H9 (cell line): Measurements from ENCODE around the gene RPL37A. TPM values are rescaled to one million over a fixed set of nuclear protein-coding genes. Genes with fewer than 3 reads are reported as not detected.

Experiments used
- DNase-seq: peaks from one replicate; pipeline ENCODE4 v3.0.0-alpha.2; 2017
- H2AFZ ChIP-seq: one replicate; pipeline ENCODE4 v1.6.1; 2013; ENCODE audit warnings: mild to moderate bottlenecking, low read length, control low read depth, moderate library complexity
- H2AK5ac ChIP-seq: 2 replicates; pipeline ENCODE4 v1.6.1; 2013; ENCODE audit warnings: low read length, control low read depth, mixed read lengths; ENCODE audit not compliant: insufficient read length
- H2BK120ac ChIP-seq: one replicate; pipeline ENCODE4 v1.6.1; 2013; ENCODE audit warnings: low read depth, mild to moderate bottlenecking, low read length, control low read depth, inconsistent platforms; ENCODE audit not compliant: poor library complexity, severe bottlenecking
- H2BK12ac ChIP-seq: 2 replicates; pipeline ENCODE4 v1.6.1; 2013; ENCODE audit warnings: low read length, control low read depth, mixed read lengths, low read depth; ENCODE audit not compliant: insufficient read length
- H2BK15ac ChIP-seq: 2 replicates; pipeline ENCODE4 v1.6.1; 2013; ENCODE audit warnings: low read depth, low read length, control low read depth
- H2BK20ac ChIP-seq: one replicate; pipeline ENCODE4 v1.6.1; 2013; ENCODE audit warnings: low read depth, mild to moderate bottlenecking, low read length, control low read depth, inconsistent platforms; ENCODE audit not compliant: poor library complexity, severe bottlenecking
- H2BK5ac ChIP-seq: 2 replicates; pipeline ENCODE4 v1.6.1; 2013; ENCODE audit warnings: low read length, control low read depth, mixed read lengths; ENCODE audit not compliant: insufficient read length
- H3K14ac ChIP-seq: 2 replicates; pipeline ENCODE4 v1.6.1; 2013; ENCODE audit warnings: low read length, control low read depth; ENCODE audit not compliant: insufficient read depth
- H3K18ac ChIP-seq: 2 replicates; pipeline ENCODE4 v1.6.1; 2013; ENCODE audit warnings: low read depth, mild to moderate bottlenecking, mixed read lengths, low read length, control low read depth; ENCODE audit not compliant: insufficient read length
- H3K23ac ChIP-seq: 2 replicates; pipeline ENCODE4 v1.6.1; 2013; ENCODE audit warnings: low read length, control low read depth, mixed read lengths, low read depth; ENCODE audit not compliant: insufficient read length
- H3K23me2 ChIP-seq: 2 replicates; pipeline ENCODE4 v1.6.1; 2013; ENCODE audit warnings: low read depth, mild to moderate bottlenecking, mixed read lengths, low read length, control low read depth; ENCODE audit not compliant: insufficient read length, poor library complexity, severe bottlenecking
- H3K27ac ChIP-seq: 2 replicates; pipeline ENCODE4 v1.5.1; 2013; ENCODE audit warnings: low read length, control low read depth, mixed read lengths, low read depth; ENCODE audit not compliant: insufficient read length
- H3K27me3 ChIP-seq: 2 replicates; pipeline ENCODE4 v1.6.1; 2013; ENCODE audit warnings: low read length, control low read depth, inconsistent platforms; ENCODE audit not compliant: insufficient read depth
- H3K4ac ChIP-seq: 2 replicates; pipeline ENCODE4 v1.6.1; 2013; ENCODE audit warnings: low read depth, mild to moderate bottlenecking, control low read depth, inconsistent platforms, low read length, moderate library complexity
- H3K4me1 ChIP-seq: 2 replicates; pipeline ENCODE4 v1.6.1; 2013; ENCODE audit warnings: low read length, control low read depth, inconsistent platforms; ENCODE audit not compliant: insufficient read depth
- H3K4me2 ChIP-seq: 2 replicates; pipeline ENCODE4 v1.6.1; 2013; ENCODE audit warnings: low read length, control low read depth, mixed read lengths; ENCODE audit not compliant: insufficient read length, insufficient read depth
- H3K56ac ChIP-seq: 2 replicates; pipeline ENCODE4 v1.6.1; 2013; ENCODE audit warnings: low read depth, mild to moderate bottlenecking, mixed read lengths, low read length, control low read depth; ENCODE audit not compliant: insufficient read length
- H3K79me1 ChIP-seq: 2 replicates; pipeline ENCODE4 v1.6.1; 2013; ENCODE audit warnings: low read depth, mild to moderate bottlenecking, moderate library complexity, low read length, control low read depth, inconsistent platforms; ENCODE audit not compliant: insufficient read depth, poor library complexity, severe bottlenecking
- H3K79me2 ChIP-seq: 2 replicates; pipeline ENCODE4 v1.6.1; 2013; ENCODE audit warnings: low read length, control low read depth, inconsistent platforms; ENCODE audit not compliant: insufficient read depth
- H3K9ac ChIP-seq: 2 replicates; pipeline ENCODE4 v1.6.1; 2013; ENCODE audit warnings: low read length, control low read depth, mixed read lengths; ENCODE audit not compliant: insufficient read length; ENCODE audit errors: extremely low read depth
- H3K9me3 ChIP-seq: one replicate; pipeline ENCODE4 v1.6.1; 2013; ENCODE audit warnings: low read depth, low read length, inconsistent platforms; ENCODE audit not compliant: control insufficient read depth
- H3T11ph ChIP-seq: one replicate; pipeline ENCODE4 v1.6.1; 2013; ENCODE audit warnings: mild to moderate bottlenecking, low read length, control low read depth, inconsistent platforms
- H4K20me1 ChIP-seq: one replicate; pipeline ENCODE4 v1.6.1; 2013; ENCODE audit not compliant: control insufficient read depth, insufficient read length, insufficient read depth
- H4K5ac ChIP-seq: 2 replicates; pipeline ENCODE4 v1.6.1; 2013; ENCODE audit warnings: low read depth, mild to moderate bottlenecking, mixed read lengths, low read length, control low read depth; ENCODE audit not compliant: insufficient read length
- H4K8ac ChIP-seq: replicated peaks from 2 replicates; pipeline ENCODE4 v1.6.1; 2013; ENCODE audit warnings: low read length, control low read depth, mixed read lengths, low read depth; ENCODE audit not compliant: insufficient read length
- H4K91ac ChIP-seq: 2 replicates; pipeline ENCODE4 v1.6.1; 2013; ENCODE audit warnings: low read depth, mild to moderate bottlenecking, moderate library complexity, mixed read lengths, low read length, control low read depth; ENCODE audit not compliant: insufficient read length
- H3K27ac Mint-ChIP-seq, 3 experiments: 2 replicates in 2 of 3; 3 replicates in 1 of 3; pipeline ENCODE4 v1.8.0; 2020 to 2021; ENCODE audit warnings: mixed read lengths in 3 of 3, mild to moderate bottlenecking in 1 of 3, moderate library complexity in 1 of 3
- H3K27me3 Mint-ChIP-seq: 2 replicates; pipeline ENCODE4 v1.8.0; 2021; ENCODE audit warnings: low read depth, mild to moderate bottlenecking, moderate library complexity, mixed read lengths
- H3K36me3 Mint-ChIP-seq, 3 experiments: 2 replicates in 2 of 3; 3 replicates in 1 of 3; pipeline ENCODE4 v1.8.0; 2020 to 2021; ENCODE audit warnings: low read depth in 3 of 3, mixed read lengths in 3 of 3; ENCODE audit not compliant: insufficient read depth in 1 of 3
- H3K4me1 Mint-ChIP-seq, 2 experiments: 2 replicates each; pipeline ENCODE4 v1.8.0; 2020; ENCODE audit warnings: mixed read lengths in 2 of 2
- H3K4me3 Mint-ChIP-seq, 2 experiments: 2 replicates in 1 of 2; 3 replicates in 1 of 2; pipeline ENCODE4 v1.8.0; 2020 to 2021; ENCODE audit warnings: mild to moderate bottlenecking in 2 of 2, mixed read lengths in 2 of 2, moderate library complexity in 1 of 2
- H3K9me3 Mint-ChIP-seq, 2 experiments: 2 replicates in 1 of 2; 3 replicates in 1 of 2; pipeline ENCODE4 v1.8.0; 2020; ENCODE audit warnings: mild to moderate bottlenecking in 2 of 2, mixed read lengths in 2 of 2, moderate library complexity in 1 of 2
- CTCF ChIP-seq: fragments of 200-600 bp; sonication (generic); conservative IDR thresholded peaks from 3 replicates; pipeline ENCODE4 v1.8.0; 2021; ENCODE audit warnings: antibody characterized with exemption, mild to moderate bottlenecking
- WGBS: extraction: QIAGEN DNeasy Blood & Tissue Kit; methylation state at CpG from one replicate; pipeline ENCODE4 v1.1.7; 2013; ENCODE audit warnings: missing lambda C conversion rate, low lambda C conversion rate, mixed read lengths; ENCODE audit not compliant: insufficient read length; ENCODE audit errors: extremely low coverage; 5-methylcytosine and 5-hydroxymethylcytosine counted together
- total RNA-seq: library from RNA; stranded (reverse); gene quantifications from 2 replicates; pipeline ENCODE4 v1.2.1, GENCODE V29; 2021

The RPL37A gene
- total RNA-seq, 1 experiment from 2014 or later: 3,769 TPM

- Histone ChIP-seq H2BK15ac (no peak overlapping the region), H2BK120ac (no peak overlapping the region), H2BK12ac (no peak overlapping the region), H3K14ac (no peak overlapping the region), H2AFZ (no peak overlapping the region), H3K9ac (no peak overlapping the region), H2AK5ac (no peak overlapping the region), H3K79me2 (no peaks in the 10 kb centered on the region), H3K4me2 (no peak overlapping the region), H4K8ac (no peak overlapping the region), H2BK5ac (no peak overlapping the region), H3T11ph (no peak overlapping the region), H3K27ac (no peak overlapping the region), H3K23ac (no peak overlapping the region), H4K20me1 (no peaks in the 10 kb centered on the region), H3K79me1 (no peaks in the 10 kb centered on the region), H4K91ac (no peak overlapping the region), H3K4ac (no peak overlapping the region), H2BK20ac (no peak overlapping the region), H3K56ac (no peak overlapping the region), H3K27me3 (no peaks in the 10 kb centered on the region), H3K23me2 (no peaks in the 10 kb centered on the region), H4K5ac (no peak overlapping the region), H3K9me3 (no peaks in the 10 kb centered on the region), H3K4me1 (no peaks in the 10 kb centered on the region; the same call in 1 of the 2 replicates), H3K18ac (no peak overlapping the region)
- Mint-ChIP-seq H3K27ac (no peak overlapping the region; a peak in 1 of 7 replicates), H3K27me3 (no peaks in the 10 kb centered on the region), H3K36me3 (peaks cover 4 to 13% (median 6%) of the 10 kb centered on the region in 3 experiments), H3K9me3 (peaks cover 0 to 7% of the 10 kb centered on the region in 2 experiments; a peak in 2 of 5 replicates), H3K4me3 (no peak overlapping the region), H3K4me1 (peaks cover 0 to 8% of the 10 kb centered on the region in 2 experiments; a peak in 2 of 4 replicates)
- no CpG with 5 or more reads among the region's 4 CpGs for WGBS
- no peak for TF ChIP-seq CTCF
- no peak for DNase-seq
Observed at GRCh38 chr2:216525972-216526371, 27.3 kb downstream of the RPL37A start.
